SU-DHL-6 (cell line): Measurements from ENCODE around the gene LONRF2.

Experiments used
- EZH2phosphoT487 ChIP-seq: fragments of 200-600 bp; sonication (generic), shearing (Covaris generic); conservative IDR thresholded peaks from 2 replicates; pipeline ENCODE4 v1.6.1; 2018; ENCODE audit warnings: mild to moderate bottlenecking, antibody characterized with exemption, low read length, moderate library complexity, mixed read lengths
- TF ChIP-seq, protein P1 (sequence below): fragments of 200-600 bp; sonication (generic); IDR thresholded peaks from one replicate; pipeline ENCODE4 v1.5.1; 2017; ENCODE audit warnings: antibody characterized with exemption, mild to moderate bottlenecking, low read length, moderate library complexity; ENCODE audit not compliant: insufficient read depth, poor library complexity, severe bottlenecking

DNA sequence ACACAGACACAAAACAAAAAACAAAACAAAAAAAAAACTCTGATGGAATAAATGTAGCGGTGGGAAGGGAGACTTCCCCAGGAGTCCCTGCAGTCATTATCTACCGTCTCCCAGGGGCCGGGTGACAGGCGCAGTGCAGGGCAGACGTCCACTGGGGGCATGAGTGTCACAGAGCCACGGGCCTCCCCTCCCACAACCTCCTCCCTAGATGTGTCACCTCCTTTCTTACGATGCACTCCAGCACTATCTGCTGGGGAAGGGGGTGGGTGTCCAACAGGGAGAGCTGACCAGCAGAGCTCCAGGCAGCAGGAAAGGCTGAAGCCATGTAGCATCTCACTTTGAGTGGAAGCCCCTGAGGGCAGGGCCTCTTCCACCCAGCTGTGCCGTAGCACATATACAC, 84.5 kb downstream of the LONRF2 start:
- TF ChIP-seq, protein P1, sequence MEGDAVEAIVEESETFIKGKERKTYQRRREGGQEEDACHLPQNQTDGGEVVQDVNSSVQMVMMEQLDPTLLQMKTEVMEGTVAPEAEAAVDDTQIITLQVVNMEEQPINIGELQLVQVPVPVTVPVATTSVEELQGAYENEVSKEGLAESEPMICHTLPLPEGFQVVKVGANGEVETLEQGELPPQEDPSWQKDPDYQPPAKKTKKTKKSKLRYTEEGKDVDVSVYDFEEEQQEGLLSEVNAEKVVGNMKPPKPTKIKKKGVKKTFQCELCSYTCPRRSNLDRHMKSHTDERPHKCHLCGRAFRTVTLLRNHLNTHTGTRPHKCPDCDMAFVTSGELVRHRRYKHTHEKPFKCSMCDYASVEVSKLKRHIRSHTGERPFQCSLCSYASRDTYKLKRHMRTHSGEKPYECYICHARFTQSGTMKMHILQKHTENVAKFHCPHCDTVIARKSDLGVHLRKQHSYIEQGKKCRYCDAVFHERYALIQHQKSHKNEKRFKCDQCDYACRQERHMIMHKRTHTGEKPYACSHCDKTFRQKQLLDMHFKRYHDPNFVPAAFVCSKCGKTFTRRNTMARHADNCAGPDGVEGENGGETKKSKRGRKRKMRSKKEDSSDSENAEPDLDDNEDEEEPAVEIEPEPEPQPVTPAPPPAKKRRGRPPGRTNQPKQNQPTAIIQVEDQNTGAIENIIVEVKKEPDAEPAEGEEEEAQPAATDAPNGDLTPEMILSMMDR, result no peak
- no peak for TF ChIP-seq EZH2phosphoT487
